Measurements from ENCODE around the gene ELL.

DNA sequence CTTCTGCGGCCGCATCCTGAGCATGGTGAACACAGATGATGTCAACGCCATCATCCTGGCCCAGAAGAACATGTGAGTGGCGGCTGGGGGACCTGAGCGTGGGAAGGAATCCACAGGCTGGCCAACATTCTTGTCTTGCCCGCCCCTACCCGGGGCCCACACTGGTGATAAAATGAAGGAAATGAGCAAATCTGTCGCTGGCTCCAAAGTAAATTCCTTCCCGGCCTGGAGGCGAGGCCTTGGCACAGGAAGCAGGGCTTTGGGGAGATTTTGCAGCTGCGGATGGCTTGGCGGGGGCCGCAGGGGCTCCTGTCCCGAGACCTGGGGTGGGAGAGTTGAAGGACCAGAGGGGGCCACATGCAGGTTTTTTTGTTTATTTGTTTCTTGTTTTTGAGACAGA lies 40.2 kb upstream of the ELL start:
- TF ChIP-seq RCOR1 (IDR thresholded peaks at IDR 0.05; ENCODE audit: low read length), result no peak
- TF ChIP-seq, protein P1, sequence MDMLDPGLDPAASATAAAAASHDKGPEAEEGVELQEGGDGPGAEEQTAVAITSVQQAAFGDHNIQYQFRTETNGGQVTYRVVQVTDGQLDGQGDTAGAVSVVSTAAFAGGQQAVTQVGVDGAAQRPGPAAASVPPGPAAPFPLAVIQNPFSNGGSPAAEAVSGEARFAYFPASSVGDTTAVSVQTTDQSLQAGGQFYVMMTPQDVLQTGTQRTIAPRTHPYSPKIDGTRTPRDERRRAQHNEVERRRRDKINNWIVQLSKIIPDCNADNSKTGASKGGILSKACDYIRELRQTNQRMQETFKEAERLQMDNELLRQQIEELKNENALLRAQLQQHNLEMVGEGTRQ (IDR thresholded peaks at IDR 0.05; ENCODE audit: borderline replicate concordance, low read depth, low read length), result no peak
- no peak for TF ChIP-seq CTCF (IDR thresholded peaks at IDR 0.05)
- no peak for TF ChIP-seq TAF1 (IDR thresholded peaks at IDR 0.05; ENCODE audit: borderline replicate concordance, low read depth, low read length)
- TF ChIP-seq MAX (IDR thresholded peaks at IDR 0.05; ENCODE audit: low read depth), result no peak
- TF ChIP-seq MXI1 (IDR thresholded peaks at IDR 0.05; ENCODE audit: low read depth, low read length), result no peak
- no peak for TF ChIP-seq POLR2AphosphoS5 (IDR thresholded peaks at IDR 0.05; ENCODE audit: low read depth, low read length)
- TF ChIP-seq RFX5 (IDR thresholded peaks at IDR 0.05; ENCODE audit: low read length), result no peak
- no peak for TF ChIP-seq RAD21 (IDR thresholded peaks at IDR 0.05; ENCODE audit: low read length)
- no peak for TF ChIP-seq YY1 (IDR thresholded peaks at IDR 0.05; ENCODE audit: low read depth)
